ENCODE measurements around the gene FOXK2. TPM values are rescaled to one million over a fixed set of nuclear protein-coding genes. Genes with fewer than 3 reads are reported as not detected.
A peak's percentile ranks its signal among the peaks of the same experiment; 100 is the strongest.

FOXK2 gene
- total RNA-seq, 1 experiment from 2014 or later, result 72.0 TPM

DNA sequence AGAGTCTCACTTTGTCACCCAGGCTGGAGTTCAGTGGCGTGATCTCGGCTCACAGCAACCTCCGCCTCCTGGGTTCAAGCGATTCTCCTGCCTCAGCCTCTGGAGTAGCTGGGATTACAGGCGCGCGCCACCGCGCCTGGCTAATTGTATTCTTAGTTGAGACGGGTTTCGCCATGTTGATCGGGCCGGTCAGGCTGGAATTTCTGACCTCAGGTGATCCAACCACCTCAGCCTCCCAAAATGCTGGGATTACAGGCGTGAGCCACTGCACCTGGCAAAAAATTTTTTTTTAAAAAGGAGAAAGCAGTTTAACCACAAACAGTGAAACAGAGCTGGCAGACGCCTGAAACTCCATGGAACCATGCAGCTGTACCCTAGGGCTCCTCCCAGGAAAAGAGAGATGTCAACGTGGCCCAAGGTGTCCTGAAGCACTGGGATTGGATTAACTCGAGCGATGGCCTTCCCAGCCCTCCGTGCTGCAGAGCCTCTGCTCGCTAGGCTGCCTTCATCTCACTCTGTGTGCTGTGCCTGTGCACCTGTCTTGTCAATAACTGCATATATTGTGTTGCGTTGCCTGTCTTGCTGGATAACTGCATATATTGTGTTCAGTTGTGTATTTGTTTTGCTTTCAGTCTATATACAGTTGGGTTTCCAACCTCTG lies 29.6 kb upstream of the FOXK2 start:
- Histone ChIP-seq H3K56ac (ENCODE audit: insufficient read length, low read depth, low read length) (no peak overlapping the region), H3K27me3 (ENCODE audit: insufficient read depth, low read length) (no peaks in the 10 kb centered on the region), H2AFZ (ENCODE audit: low read length) (no peak overlapping the region), H3K23ac (ENCODE audit: insufficient read length, low read depth, low read length) (no peak overlapping the region), H3K23me2 (ENCODE audit: insufficient read length, low read depth, low read length, poor library complexity, severe bottlenecking) (no peaks in the 10 kb centered on the region), H3K4ac (ENCODE audit: low read depth, low read length) (no peak overlapping the region), H3K14ac (ENCODE audit: insufficient read depth, low read length) (no peak overlapping the region), H2BK120ac (ENCODE audit: low read depth, low read length, poor library complexity, severe bottlenecking) (no peak overlapping the region), H3T11ph (ENCODE audit: low read length) (no peak overlapping the region), H3K9ac (ENCODE audit: extremely low read depth, insufficient read length, low read length) (no peak overlapping the region), H2BK15ac (ENCODE audit: low read depth, low read length) (no peak overlapping the region), H3K79me2 (ENCODE audit: insufficient read depth, low read length) (no peaks in the 10 kb centered on the region), H4K91ac (ENCODE audit: insufficient read length, low read depth, low read length) (no peak overlapping the region), H4K20me1 (ENCODE audit: control insufficient read depth, insufficient read depth, insufficient read length) (peaks cover 3% of the 10 kb centered on the region), H3K4me1 (ENCODE audit: insufficient read depth, low read length) (no peaks in the 10 kb centered on the region), H3K4me2 (ENCODE audit: insufficient read depth, insufficient read length, low read length) (no peak overlapping the region), H3K18ac (ENCODE audit: insufficient read length, low read depth, low read length) (no peak overlapping the region), H2BK5ac (ENCODE audit: insufficient read length, low read length) (no peak overlapping the region), H3K27ac (ENCODE audit: insufficient read length, low read depth, low read length) (no peak overlapping the region), H4K5ac (ENCODE audit: insufficient read length, low read depth, low read length) (no peak overlapping the region), H2AK5ac (ENCODE audit: insufficient read length, low read length) (no peak overlapping the region), H2BK20ac (ENCODE audit: low read depth, low read length, poor library complexity, severe bottlenecking) (no peak overlapping the region), H2BK12ac (ENCODE audit: insufficient read length, low read depth, low read length) (no peak overlapping the region), H4K8ac (replicated peaks; ENCODE audit: insufficient read length, low read depth, low read length) (no peak overlapping the region), H3K9me3 (ENCODE audit: control insufficient read depth, low read depth, low read length) (no peaks in the 10 kb centered on the region), H3K79me1 (ENCODE audit: insufficient read depth, low read depth, low read length, poor library complexity, severe bottlenecking) (no peaks in the 10 kb centered on the region)
- peaks cover 5 to 8% of the 10 kb centered on the region in 2 experiments for H3K4me1 Mint-ChIP-seq
- peaks cover 6% of the 10 kb centered on the region for H3K27me3 Mint-ChIP-seq (ENCODE audit: low read depth)
- H3K4me3 Mint-ChIP-seq, result no peak overlapping the region
- no CpG with 5 or more reads among the region's 21 CpGs for WGBS (ENCODE audit: extremely low coverage, insufficient read length, low lambda C conversion rate)
- H3K27ac Mint-ChIP-seq, result peak overlapping the region in 1 of 3 experiments; percentile 19; a peak in 1 of 7 replicates
- TF ChIP-seq, protein P1, sequence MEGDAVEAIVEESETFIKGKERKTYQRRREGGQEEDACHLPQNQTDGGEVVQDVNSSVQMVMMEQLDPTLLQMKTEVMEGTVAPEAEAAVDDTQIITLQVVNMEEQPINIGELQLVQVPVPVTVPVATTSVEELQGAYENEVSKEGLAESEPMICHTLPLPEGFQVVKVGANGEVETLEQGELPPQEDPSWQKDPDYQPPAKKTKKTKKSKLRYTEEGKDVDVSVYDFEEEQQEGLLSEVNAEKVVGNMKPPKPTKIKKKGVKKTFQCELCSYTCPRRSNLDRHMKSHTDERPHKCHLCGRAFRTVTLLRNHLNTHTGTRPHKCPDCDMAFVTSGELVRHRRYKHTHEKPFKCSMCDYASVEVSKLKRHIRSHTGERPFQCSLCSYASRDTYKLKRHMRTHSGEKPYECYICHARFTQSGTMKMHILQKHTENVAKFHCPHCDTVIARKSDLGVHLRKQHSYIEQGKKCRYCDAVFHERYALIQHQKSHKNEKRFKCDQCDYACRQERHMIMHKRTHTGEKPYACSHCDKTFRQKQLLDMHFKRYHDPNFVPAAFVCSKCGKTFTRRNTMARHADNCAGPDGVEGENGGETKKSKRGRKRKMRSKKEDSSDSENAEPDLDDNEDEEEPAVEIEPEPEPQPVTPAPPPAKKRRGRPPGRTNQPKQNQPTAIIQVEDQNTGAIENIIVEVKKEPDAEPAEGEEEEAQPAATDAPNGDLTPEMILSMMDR (conservative IDR thresholded peaks at IDR 0.05), result no peak
- H3K9me3 Mint-ChIP-seq, result peaks cover 0 to 2% of the 10 kb centered on the region in 2 experiments; a peak in 1 of 5 replicates
- H3K36me3 Mint-ChIP-seq (ENCODE audit: insufficient read depth in 1 of 3, low read depth in 3 of 3), result peaks cover 15 to 43% (median 36%) of the 10 kb centered on the region in 3 experiments
- DNase-seq, result no peak

Measured in H9 (cell line).